AG04449 (cell line): ENCODE data around the gene CAMTA1.

Experiments used
- CTCF ChIA-PET: fragments of 350-600 bp; formaldehyde crosslinking; extraction: SDS; loops from one replicate; lab custom pipeline; 2021; ENCODE audit warnings: antibody characterized with exemption; lab: Yijun Ruan, JAX
- POLR2A ChIA-PET: fragments of 400-600, 350-600 bp; formaldehyde crosslinking; extraction: SDS; loops from one replicate; lab custom pipeline; 2020; ENCODE audit warnings: antibody characterized with exemption, inconsistent platforms; lab: Yijun Ruan, JAX
- DNase-seq: peaks from one replicate; pipeline ENCODE4 v3.0.0-alpha.2; 2010; ENCODE audit warnings: low read depth, low spot score
- H3K4me3 ChIP-seq: 2 replicates; pipeline ENCODE4 v1.5.1; 2011; ENCODE audit warnings: low read depth, mild to moderate bottlenecking, control low read depth, low read length
- CTCF ChIP-seq: IDR thresholded peaks from one replicate; pipeline ENCODE4 v1.5.1; 2011; ENCODE audit warnings: mild to moderate bottlenecking, moderate library complexity, low read length, control low read depth, inconsistent platforms; ENCODE audit not compliant: insufficient read depth; ENCODE audit errors: missing control alignments

Gene CAMTA1

GRCh38 chr1:7555391-7556185, 770.3 kb downstream of the CAMTA1 start:
- ChIA-PET CTCF (interaction anchor here (1.8 kb wide), 1 partner anchor 485 kb away, joined by 6 read pairs; no protein-coding TSS in a partner anchor), POLR2A (no interaction called here)
- DNase-seq, result no peak
- H3K4me3 ChIP-seq, result no peak overlapping the region
- no peak for TF ChIP-seq CTCF

- CTCF ChIA-PET, result no interaction called here
- TF ChIP-seq CTCF, result no peak
- DNase-seq, result no peak
- POLR2A ChIA-PET, result interaction anchor here (1.0 kb wide), 1 partner anchor 31 kb away, joined by 3 read pairs; no protein-coding TSS in a partner anchor
- no peak overlapping the region for H3K4me3 ChIP-seq
These were observed 772.1 kb downstream of the CAMTA1 start for GRCh38 chr1:7557301-7557891.

- ChIA-PET POLR2A (no interaction called here), CTCF (interaction anchor here (2.0 kb wide), 1 partner anchor 104 kb away, joined by 6 read pairs; no protein-coding TSS in a partner anchor)
- no peak for TF ChIP-seq CTCF
- H3K4me3 ChIP-seq, result no peak overlapping the region
- no peak for DNase-seq
These were observed 772.8 kb downstream of the CAMTA1 start for GRCh38 chr1:7558041-7558461.

- TF ChIP-seq CTCF, result no peak
- no peak overlapping the region for H3K4me3 ChIP-seq
- CTCF ChIA-PET, result interaction anchor here (2.0 kb wide), 1 partner anchor 104 kb away, joined by 6 read pairs; no protein-coding TSS in a partner anchor
- no peak for DNase-seq
- POLR2A ChIA-PET, result no interaction called here
These were observed 773.2 kb downstream of the CAMTA1 start for GRCh38 chr1:7558481-7558880.

- DNase-seq, result no peak
- no peak for TF ChIP-seq CTCF
- ChIA-PET CTCF (interaction anchor here (2.0 kb wide), 1 partner anchor 105 kb away, joined by 6 read pairs; no protein-coding TSS in a partner anchor), POLR2A (no interaction called here)
- H3K4me3 ChIP-seq, result no peak overlapping the region
These were observed 773.9 kb downstream of the CAMTA1 start for GRCh38 chr1:7558921-7559869.
